Measurements from ENCODE around the gene EEPD1. TPM values are rescaled to one million over a fixed set of nuclear protein-coding genes. Genes with fewer than 3 reads are reported as not detected.
"Not testable (repeated sequence)": the region's sequence is repeated elsewhere in the genome, so short reads cannot be mapped to it uniquely, and the experiment has no call there.

EEPD1 gene
- 10 to 100 TPM in 3 of 4 donors, 1 to 10 TPM in 1; 1.8 to 18.4 (median 11.2) TPM for total RNA-seq

DNA sequence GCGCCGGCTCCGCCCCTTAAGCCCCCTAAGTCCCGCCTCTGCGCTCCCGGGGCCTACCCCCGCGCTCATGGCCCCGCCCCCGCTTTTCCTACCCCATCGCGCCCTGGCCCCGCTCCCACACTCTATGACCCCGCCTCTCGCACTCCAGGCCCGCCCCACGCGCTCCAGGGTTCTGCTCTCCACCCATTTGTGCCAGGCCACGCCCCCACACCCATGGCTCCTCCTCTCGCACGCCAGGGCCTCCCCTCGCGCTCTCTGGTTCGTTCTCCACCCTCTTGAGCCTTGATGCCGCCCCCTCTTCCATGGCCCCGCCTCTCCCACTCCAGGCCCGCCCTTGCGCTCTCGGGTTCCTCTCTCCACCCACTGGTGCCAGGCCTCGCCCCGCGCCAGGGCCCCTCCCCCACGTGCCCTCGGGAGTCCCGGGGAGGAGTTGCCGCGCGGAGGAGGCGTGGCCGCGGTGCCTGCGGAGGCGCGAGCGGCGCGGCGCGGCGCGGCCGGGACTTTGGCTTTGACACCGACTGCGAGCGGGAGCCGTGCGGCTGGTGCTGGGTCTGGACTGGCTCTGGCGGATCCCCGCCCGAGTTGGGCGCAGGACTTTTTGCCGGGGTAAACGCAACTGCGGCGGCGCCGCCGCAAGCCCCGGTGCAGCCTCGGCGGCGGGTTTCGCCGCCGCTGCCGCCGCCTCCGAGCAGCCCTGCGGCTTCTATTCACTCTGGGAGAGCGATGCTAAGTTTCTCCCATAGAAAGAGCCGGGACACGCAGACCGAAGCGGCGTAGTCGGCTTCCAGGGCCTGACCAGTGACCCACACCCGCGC, at the start of gene EEPD1:
TSS of gene EEPD1 (plus strand) at position 499 of the 815 bp plus-strand sequence. CDS start 1,071 bp downstream, outside the sequence.
- Histone ChIP-seq H3K27me3 (no peaks in the 10 kb centered on the region), H3K27ac (peak within 1 kb of the TSS; percentile 84 to 88), H3K4me3 (peak within 1 kb of the TSS; percentile 65 to 88), H3K9me3 (no peaks in the 10 kb centered on the region), H3K4me1 (peaks cover 0 to 6% of the 10 kb centered on the region in 2 donors), H3K36me3 (no peaks in the 10 kb centered on the region)
- TF ChIP-seq POLR2A (IDR thresholded peaks at IDR 0.05) = peak; percentile 78 to 80
- TF ChIP-seq, protein P1, sequence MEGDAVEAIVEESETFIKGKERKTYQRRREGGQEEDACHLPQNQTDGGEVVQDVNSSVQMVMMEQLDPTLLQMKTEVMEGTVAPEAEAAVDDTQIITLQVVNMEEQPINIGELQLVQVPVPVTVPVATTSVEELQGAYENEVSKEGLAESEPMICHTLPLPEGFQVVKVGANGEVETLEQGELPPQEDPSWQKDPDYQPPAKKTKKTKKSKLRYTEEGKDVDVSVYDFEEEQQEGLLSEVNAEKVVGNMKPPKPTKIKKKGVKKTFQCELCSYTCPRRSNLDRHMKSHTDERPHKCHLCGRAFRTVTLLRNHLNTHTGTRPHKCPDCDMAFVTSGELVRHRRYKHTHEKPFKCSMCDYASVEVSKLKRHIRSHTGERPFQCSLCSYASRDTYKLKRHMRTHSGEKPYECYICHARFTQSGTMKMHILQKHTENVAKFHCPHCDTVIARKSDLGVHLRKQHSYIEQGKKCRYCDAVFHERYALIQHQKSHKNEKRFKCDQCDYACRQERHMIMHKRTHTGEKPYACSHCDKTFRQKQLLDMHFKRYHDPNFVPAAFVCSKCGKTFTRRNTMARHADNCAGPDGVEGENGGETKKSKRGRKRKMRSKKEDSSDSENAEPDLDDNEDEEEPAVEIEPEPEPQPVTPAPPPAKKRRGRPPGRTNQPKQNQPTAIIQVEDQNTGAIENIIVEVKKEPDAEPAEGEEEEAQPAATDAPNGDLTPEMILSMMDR (IDR thresholded peaks at IDR 0.05) = no peak
- peak; percentile 100 for DNase-seq
- intact Hi-C loops (cut with DNase I; ENCODE audit: low total_unique reads) = no loop called here

DNA sequence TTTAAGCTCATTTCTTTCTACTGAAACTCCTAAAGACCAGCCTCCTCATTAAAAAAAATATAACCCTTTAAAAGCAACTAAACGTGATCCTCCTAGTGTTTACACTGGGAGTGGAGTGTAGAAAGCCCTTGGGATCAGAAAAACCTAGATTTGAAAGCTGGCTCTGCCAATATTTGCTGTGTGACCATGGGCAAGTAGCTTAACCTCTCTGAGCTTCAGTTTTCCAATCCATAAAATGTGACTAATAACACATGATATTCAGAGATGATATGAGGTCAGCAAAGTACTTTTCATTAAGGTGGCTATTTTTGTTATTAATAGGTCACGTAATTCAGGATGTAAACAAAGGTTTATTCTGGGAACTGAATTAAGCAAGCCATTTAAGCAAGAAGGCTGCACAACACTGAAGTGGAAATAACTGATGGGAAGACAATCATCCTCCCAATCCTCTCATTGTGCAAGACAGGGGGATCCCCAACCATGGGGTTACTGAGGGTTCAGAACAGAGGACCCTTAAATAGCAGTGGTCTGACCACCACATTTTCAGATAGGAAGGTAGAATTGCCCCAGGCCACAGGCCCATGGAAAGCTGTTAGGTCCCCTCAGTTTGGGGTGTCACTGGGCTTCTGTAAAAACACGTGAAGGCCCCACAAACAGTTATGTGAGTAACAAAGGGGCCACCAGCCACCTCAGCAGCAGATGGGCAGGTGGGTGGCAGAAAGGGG, 49.1 kb upstream of the EEPD1 start:
- Histone ChIP-seq H3K9me3 (no peaks in the 10 kb centered on the region), H3K4me1 (no peaks in the 10 kb centered on the region), H3K4me3 (no peak overlapping the region), H3K36me3 (no peaks in the 10 kb centered on the region), H3K27me3 (no peaks in the 10 kb centered on the region), H3K27ac (no peak overlapping the region)
- DNase-seq = no peak
- intact Hi-C loops (cut with DNase I; ENCODE audit: low total_unique reads) = no loop called here
- TF ChIP-seq, protein P1 (IDR thresholded peaks at IDR 0.05) = no peak
- TF ChIP-seq POLR2A (IDR thresholded peaks at IDR 0.05) = no peak

- H3K27me3 ChIP-seq; H3K9me3 ChIP-seq; DNase-seq; H3K4me1 ChIP-seq; H3K27ac ChIP-seq; H3K36me3 ChIP-seq; H3K4me3 ChIP-seq; intact Hi-C loops (cut with DNase I; ENCODE audit: low total_unique reads): not testable (repeated sequence)
Observed at GRCh38 chr7:36106972-36107908, 45.8 kb upstream of the EEPD1 start.

DNA sequence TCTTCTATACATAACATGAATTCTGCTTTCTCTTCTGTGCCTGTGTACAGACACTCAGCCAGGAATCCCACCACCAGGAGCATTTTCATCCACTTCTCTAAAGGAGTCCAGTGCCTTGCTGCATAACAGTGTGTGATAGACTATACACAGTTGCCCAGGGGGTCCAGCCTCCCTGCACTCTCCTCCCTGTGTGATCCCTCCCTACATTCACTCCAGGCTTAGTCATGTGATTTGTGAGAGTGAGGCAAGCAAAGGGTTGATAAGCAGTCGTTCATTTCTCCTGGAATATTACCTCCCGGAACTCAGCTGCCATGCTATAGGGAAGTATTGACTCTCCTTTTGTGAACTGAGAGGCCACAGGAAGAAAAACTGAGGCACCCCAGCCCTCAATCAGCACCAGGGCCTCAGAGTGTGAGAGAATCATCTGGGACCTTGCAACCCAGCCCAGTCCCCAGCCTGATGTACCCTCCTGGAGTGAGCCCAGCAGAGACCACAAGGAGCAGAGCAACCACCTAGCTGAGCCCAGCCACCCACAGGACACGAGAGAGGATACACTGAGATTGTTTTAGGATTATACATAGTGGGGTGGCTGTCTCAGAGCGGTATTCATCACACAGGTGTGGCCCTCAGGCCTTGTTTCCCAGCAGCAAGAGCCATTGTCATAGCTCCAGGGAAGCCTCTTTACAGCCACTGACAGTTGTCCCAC, 45.0 kb upstream of the EEPD1 start:
- no peaks in the 10 kb centered on the region for H3K4me1 ChIP-seq
- H3K27ac ChIP-seq = no peak overlapping the region
- H3K4me3 ChIP-seq = no peak overlapping the region
- TF ChIP-seq POLR2A (IDR thresholded peaks at IDR 0.05) = no peak
- TF ChIP-seq, protein P1 (IDR thresholded peaks at IDR 0.05) = no peak
- intact Hi-C loops (cut with DNase I; ENCODE audit: low total_unique reads) = no loop called here
- H3K9me3 ChIP-seq = no peaks in the 10 kb centered on the region
- no peak for DNase-seq
- H3K27me3 ChIP-seq = no peaks in the 10 kb centered on the region
- no peaks in the 10 kb centered on the region for H3K36me3 ChIP-seq

Measured in uterus (tissue), 4 donors.